ENCODE data around the gene PTPRE. TPM values are rescaled to one million over a fixed set of nuclear protein-coding genes. Genes with fewer than 3 reads are reported as not detected.

PTPRE gene
- total RNA-seq, 3 donors from 2014 or later, result 11.8 to 42.9 (median 25.6) TPM

DNA sequence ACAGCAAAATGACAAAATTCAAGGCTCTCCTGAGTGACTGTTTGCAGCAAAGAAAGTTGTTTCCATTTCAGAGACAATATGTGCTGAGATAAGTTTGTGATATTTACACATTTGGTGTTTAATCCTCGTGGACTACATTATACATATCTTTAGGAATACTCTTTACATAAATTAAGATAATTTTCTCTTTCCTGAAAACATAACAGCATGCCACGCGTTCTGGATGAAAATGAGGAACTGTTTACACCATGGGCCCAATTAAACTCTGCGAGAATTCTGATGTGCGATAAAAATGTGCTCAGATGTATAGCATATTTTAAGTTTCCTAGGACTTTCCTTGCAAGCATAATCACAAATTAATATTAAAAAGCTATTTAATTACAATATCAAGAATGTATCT is 26.4 kb downstream of the PTPRE start:
- Histone ChIP-seq H3K4me1 (no peaks in the 10 kb centered on the region), H3K9me3 (no peaks in the 10 kb centered on the region), H3K27me3 (no peaks in the 10 kb centered on the region), H3K27ac (no peak overlapping the region), H3K4me3 (no peak overlapping the region), H3K36me3 (no peaks in the 10 kb centered on the region)
- no peak for DNase-seq (ENCODE audit: low spot score in 2 of 2)
- no peak for TF ChIP-seq POLR2A (IDR thresholded peaks at IDR 0.05)
- TF ChIP-seq POLR2AphosphoS5 (IDR thresholded peaks at IDR 0.05), result no peak
- TF ChIP-seq, protein P1, sequence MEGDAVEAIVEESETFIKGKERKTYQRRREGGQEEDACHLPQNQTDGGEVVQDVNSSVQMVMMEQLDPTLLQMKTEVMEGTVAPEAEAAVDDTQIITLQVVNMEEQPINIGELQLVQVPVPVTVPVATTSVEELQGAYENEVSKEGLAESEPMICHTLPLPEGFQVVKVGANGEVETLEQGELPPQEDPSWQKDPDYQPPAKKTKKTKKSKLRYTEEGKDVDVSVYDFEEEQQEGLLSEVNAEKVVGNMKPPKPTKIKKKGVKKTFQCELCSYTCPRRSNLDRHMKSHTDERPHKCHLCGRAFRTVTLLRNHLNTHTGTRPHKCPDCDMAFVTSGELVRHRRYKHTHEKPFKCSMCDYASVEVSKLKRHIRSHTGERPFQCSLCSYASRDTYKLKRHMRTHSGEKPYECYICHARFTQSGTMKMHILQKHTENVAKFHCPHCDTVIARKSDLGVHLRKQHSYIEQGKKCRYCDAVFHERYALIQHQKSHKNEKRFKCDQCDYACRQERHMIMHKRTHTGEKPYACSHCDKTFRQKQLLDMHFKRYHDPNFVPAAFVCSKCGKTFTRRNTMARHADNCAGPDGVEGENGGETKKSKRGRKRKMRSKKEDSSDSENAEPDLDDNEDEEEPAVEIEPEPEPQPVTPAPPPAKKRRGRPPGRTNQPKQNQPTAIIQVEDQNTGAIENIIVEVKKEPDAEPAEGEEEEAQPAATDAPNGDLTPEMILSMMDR (IDR thresholded peaks at IDR 0.05), result no peak
- intact Hi-C loops (cut with DNase I; ENCODE audit: low total_unique reads), result no loop called here

DNA sequence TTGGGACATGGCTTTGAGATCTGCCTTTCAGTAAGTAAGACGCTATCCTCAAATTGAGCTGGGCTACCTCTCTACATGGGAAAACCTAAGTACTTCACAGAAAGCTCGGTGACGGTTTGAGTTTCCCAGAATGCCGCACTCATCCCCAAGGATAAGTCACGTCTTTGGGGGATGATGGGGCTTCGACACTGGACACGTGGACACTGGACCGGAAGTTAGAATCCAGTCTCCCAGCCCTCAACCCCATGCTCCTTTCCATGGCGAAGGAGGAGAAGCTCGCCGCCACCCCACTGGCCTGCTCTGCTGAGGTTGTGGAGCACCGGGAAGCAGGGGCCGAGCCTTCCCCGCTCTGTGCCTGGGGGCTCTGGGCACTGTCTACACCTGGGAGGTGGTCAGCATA is 27.5 kb downstream of the PTPRE start:
- no peaks in the 10 kb centered on the region for H3K4me1 ChIP-seq
- intact Hi-C loops (cut with DNase I; ENCODE audit: low total_unique reads), result no loop called here
- no peak for DNase-seq (ENCODE audit: low spot score in 2 of 2)
- no peaks in the 10 kb centered on the region for H3K27me3 ChIP-seq
- no peak overlapping the region for H3K27ac ChIP-seq
- no peaks in the 10 kb centered on the region for H3K36me3 ChIP-seq
- TF ChIP-seq, protein P1 (IDR thresholded peaks at IDR 0.05), result no peak
- TF ChIP-seq POLR2AphosphoS5 (IDR thresholded peaks at IDR 0.05) (no peak), POLR2A (IDR thresholded peaks at IDR 0.05) (no peak)
- H3K4me3 ChIP-seq, result no peak overlapping the region
- no peaks in the 10 kb centered on the region for H3K9me3 ChIP-seq

DNA sequence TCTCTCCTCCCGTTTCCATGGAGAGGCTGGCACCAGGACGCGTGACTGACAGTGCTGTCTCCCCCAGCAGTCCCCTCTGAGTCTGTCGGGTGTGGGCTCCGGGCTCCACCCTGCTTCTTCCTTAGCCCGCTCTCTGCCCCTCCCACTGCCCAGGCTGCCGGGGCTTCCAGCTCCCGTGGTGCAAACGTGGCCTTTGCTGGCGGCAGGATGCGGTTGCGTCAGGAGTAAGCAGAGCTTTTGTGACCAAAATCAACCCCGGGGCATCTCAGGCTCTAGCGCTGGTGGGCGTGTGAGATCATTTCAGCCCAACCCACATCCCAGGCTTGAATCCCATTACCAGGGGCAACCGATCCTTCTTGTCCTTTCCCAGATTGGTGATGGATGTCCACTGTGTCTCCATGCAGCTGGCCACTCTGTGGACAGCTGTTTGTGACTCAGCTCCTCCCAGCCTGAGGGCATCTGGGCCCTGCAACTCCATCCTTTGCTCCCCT is 28.2 kb downstream of the PTPRE start:
- no peak overlapping the region for H3K4me3 ChIP-seq
- intact Hi-C loops (cut with DNase I; ENCODE audit: low total_unique reads), result no loop called here
- no peak overlapping the region for H3K27ac ChIP-seq
- H3K27me3 ChIP-seq, result no peaks in the 10 kb centered on the region
- H3K36me3 ChIP-seq, result no peaks in the 10 kb centered on the region
- TF ChIP-seq POLR2AphosphoS5 (IDR thresholded peaks at IDR 0.05) (no peak), POLR2A (IDR thresholded peaks at IDR 0.05) (no peak)
- TF ChIP-seq, protein P1 (IDR thresholded peaks at IDR 0.05), result no peak
- DNase-seq (ENCODE audit: low spot score in 2 of 2), result no peak
- H3K4me1 ChIP-seq, result no peaks in the 10 kb centered on the region
- H3K9me3 ChIP-seq, result no peaks in the 10 kb centered on the region

DNA sequence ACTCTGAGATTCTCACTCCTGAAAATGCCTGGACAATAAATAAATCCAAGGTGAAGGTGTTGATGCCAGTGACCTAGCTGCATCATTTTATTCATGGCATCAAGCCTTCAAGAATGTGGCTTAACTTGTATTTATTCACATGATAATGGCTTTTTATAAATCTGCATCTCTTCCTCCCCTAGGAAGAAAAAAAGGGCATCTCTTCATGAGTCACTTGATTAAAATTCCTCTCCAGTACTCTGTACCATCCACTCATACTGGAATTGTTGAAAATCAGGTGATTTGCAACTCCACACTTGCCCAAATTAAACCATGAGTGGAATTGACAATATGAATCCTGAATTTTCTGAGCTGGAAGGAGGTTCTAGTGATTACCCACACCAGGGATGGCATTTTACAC is 30.2 kb downstream of the PTPRE start:
- Histone ChIP-seq H3K4me1 (no peaks in the 10 kb centered on the region), H3K27ac (no peak overlapping the region), H3K36me3 (no peaks in the 10 kb centered on the region), H3K27me3 (no peaks in the 10 kb centered on the region), H3K4me3 (no peak overlapping the region), H3K9me3 (no peaks in the 10 kb centered on the region)
- no peak for DNase-seq (ENCODE audit: low spot score in 2 of 2)
- no peak for TF ChIP-seq POLR2AphosphoS5 (IDR thresholded peaks at IDR 0.05)
- intact Hi-C loops (cut with DNase I; ENCODE audit: low total_unique reads), result no loop called here

DNA sequence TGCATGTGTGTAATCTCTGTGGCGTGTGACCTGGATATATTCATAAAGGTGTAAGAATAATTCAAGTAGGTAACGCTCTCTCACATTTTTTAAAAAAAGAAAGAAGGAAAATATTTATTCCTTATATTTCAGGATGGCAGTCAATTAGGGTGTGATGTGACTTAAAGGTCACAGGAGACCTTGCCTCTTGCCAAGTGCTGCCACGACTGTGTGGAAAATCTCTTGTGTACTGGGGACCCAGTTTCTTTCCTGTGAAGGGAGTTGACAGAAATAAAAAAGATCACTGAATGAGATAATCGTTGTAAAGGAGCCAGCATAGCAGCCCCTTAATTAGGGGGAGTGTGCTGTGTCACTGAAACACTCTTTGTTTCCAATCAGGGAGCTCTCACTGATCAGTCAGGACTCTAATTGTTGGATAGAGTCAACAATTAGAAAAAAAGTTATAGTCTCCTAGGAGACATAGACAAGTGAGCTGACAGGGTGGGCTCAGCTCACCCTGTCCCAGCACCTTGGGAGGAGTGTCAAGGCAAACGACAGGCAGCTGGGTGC is 31.1 kb downstream of the PTPRE start:
- H3K27me3 ChIP-seq, result no peaks in the 10 kb centered on the region
- H3K4me1 ChIP-seq, result no peaks in the 10 kb centered on the region
- no peaks in the 10 kb centered on the region for H3K36me3 ChIP-seq
- TF ChIP-seq POLR2A (IDR thresholded peaks at IDR 0.05) (no peak), POLR2AphosphoS5 (IDR thresholded peaks at IDR 0.05) (no peak)
- TF ChIP-seq, protein P1 (IDR thresholded peaks at IDR 0.05), result no peak
- intact Hi-C loops (cut with DNase I; ENCODE audit: low total_unique reads), result no loop called here
- H3K27ac ChIP-seq, result no peak overlapping the region
- H3K4me3 ChIP-seq, result no peak overlapping the region
- DNase-seq (ENCODE audit: low spot score in 2 of 2), result no peak
- H3K9me3 ChIP-seq, result no peaks in the 10 kb centered on the region

Data from breast epithelium (tissue), 4 donors.